Cerebellar nuclear complex (tissue), 1 donor: ENCODE data around the gene PSAPL1.

Source experiments
- DNase-seq, 2 experiments: peaks; one replicate each; lab custom pipeline; 2025; lab: John Stamatoyannopoulos, UW

The PSAPL1 gene, protein sequence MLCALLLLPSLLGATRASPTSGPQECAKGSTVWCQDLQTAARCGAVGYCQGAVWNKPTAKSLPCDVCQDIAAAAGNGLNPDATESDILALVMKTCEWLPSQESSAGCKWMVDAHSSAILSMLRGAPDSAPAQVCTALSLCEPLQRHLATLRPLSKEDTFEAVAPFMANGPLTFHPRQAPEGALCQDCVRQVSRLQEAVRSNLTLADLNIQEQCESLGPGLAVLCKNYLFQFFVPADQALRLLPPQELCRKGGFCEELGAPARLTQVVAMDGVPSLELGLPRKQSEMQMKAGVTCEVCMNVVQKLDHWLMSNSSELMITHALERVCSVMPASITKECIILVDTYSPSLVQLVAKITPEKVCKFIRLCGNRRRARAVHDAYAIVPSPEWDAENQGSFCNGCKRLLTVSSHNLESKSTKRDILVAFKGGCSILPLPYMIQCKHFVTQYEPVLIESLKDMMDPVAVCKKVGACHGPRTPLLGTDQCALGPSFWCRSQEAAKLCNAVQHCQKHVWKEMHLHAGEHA

GRCh38 chr4:7434766-7435150 is at the start of gene PSAPL1:
TSS of gene PSAPL1 (minus strand) at chr4:7434930. CDS start at chr4:7434879, 51 bp downstream.
- DNase-seq, result no peak

DNA sequence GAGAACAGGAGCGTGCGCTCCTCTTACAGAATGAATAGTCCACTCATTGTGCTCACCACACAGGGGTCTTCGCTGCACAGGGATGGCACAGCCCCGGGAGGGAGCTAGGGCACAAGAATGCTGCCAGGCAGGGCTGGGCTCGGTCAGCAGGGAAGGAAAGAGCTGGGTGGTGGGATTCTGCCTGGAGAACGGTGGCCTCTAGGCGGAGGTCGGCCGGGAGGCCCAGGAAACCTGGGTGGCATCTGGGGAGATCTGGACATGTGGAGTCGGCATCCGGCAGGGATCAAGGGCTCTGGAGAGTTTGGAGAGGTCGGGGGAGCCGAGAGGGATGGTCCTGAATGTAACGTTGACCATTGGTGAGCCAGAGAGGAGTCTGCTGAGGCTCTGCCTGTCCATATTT is 46.5 kb upstream of the PSAPL1 start:
- no peak for DNase-seq

DNA sequence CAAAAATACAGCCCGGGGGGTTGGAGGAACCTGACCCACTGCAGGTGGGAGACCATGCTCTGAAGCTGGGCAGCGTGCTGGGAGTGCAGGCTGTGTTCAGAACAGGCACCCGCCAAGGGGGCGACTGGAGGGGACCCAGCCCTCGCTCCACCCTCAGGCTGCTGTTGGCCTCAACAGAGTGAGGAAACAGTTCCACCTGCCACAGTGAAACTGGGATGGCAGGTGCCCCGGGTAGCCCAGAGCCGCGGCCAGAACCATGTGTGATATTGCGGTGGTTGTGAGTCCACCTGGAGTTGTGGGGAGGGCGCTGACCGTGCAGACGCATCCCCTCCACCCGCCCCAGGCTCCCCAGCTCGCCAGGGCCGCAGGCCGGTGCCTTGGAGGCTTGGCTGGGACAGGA is 45.7 kb upstream of the PSAPL1 start:
- DNase-seq, result no peak

GRCh38 chr4:7478665-7479064 is 43.9 kb upstream of the PSAPL1 start:
- no peak for DNase-seq

GRCh38 chr4:7477695-7478094 is 43.0 kb upstream of the PSAPL1 start:
- DNase-seq, result no peak

- DNase-seq, result no peak
These were observed 42.1 kb upstream of the PSAPL1 start for GRCh38 chr4:7476820-7477219.

DNA sequence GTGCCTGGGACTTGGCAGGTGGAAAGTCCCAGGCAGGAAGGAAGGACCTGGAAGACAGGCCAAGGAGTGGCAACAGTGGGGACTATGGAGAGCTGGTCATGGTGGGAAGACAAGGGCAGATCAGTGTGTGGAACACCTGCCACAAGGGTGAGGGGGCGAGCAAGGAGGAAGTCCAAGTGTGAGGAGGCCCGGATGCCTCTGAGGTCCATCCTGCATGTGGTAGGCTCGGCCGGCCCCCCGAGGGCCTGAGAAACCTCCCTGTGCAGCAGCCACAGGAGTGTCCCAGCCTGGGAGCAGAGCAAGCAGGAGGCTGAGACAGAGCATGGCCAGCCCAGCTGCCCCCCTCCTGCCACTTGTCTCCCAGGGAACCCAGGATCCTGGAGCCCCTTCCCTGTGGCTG is 40.5 kb upstream of the PSAPL1 start:
- DNase-seq, result no peak

DNA sequence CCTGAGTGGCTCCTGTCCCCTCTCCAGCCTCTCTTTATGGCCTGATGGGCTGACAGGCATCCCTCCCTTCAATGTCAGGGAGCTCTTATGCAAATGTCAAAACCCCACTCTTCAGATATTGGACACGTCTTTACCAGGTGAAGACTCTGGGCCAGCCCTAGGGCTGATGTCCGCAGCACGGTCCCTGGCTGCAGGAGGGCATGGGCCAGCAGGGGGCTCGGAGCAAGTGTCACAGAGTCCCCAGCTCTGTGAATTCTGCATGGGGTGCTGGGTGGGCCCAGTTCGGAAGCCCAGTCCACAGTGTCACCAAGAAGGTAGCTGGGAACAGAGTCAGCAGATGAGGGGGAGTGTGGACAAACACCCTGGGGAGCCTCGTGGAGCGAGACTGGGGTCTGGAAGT is 39.6 kb upstream of the PSAPL1 start:
- DNase-seq, result no peak

GRCh38 chr4:7473081-7473480 is 38.4 kb upstream of the PSAPL1 start:
- no peak for DNase-seq

DNA sequence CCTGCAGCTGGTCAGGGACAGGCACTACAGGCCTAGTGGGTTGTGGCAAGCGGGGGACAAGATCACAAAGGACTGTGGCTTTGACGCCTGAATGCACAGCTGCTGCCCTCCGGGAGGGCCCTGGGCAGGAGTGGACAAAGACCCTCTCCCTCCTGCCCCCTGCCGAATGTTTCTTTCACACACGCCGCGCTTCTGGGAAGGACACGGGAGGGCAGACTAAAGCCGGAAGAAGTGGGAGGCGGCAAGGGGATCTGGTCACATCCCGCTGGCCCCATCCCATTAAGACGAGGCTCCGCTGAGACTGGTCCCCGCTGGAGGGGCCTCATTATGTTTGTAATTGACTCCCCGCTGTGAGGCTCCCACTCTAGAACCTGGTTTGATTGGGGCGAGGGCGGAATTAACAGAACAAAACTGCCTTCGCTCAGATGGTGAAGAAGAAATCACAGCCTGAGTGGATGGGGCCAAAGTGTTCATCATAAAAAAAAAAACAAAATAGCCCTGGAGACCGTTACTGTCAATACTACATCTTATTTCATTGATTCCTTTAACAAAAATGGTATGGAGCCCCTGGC is 37.8 kb upstream of the PSAPL1 start:
- no peak for DNase-seq

DNA sequence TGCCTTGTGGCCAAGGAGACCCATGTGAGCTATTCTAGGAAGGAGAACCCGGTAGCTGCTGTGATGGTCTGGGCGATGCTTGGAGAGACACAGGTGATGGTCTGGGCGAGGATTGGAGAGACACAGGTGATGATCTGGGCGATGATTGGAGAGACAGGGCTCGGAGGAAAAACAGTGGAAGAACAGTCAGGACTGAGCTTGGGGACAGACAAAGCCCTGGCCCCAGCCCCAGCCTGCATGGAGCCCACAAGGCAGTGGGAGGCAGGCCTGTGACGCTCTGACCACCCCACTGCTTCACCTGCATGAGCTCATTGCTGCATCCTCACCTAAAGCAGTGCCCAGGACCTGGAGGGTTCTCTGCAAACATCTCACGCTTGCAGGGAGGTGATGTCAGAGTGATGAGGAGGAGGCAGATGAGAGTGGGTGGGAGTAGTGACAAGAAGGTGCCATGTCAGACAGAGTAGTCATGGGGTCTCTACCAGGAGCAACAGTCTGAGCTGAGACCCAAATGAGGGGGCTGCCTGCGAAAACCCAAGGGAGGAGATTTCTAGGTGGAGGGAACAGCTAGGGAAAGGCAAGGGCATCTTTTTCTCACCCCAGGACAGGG is 35.9 kb upstream of the PSAPL1 start:
- no peak for DNase-seq

DNA sequence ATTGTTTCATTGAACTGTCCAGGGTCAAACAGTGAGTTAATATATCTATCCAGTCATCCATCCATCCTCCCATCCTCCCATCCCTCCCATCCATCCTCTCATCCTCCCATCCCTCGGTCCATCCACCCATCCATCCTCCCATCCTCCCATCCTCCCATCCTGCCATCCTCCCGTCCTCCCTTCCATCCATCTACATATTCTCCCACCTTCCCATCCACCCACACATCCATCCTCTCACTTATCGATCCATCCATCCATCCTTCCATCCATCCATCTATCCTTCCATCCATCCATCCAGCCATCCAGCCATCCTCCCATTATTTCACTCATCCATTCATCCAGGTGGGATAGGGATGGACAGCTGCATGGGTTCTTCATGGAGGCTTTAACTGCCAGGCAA is 35.4 kb upstream of the PSAPL1 start:
- DNase-seq, result no peak

- no peak for DNase-seq
These were observed 34.3 kb upstream of the PSAPL1 start for GRCh38 chr4:7469023-7469422.

DNA sequence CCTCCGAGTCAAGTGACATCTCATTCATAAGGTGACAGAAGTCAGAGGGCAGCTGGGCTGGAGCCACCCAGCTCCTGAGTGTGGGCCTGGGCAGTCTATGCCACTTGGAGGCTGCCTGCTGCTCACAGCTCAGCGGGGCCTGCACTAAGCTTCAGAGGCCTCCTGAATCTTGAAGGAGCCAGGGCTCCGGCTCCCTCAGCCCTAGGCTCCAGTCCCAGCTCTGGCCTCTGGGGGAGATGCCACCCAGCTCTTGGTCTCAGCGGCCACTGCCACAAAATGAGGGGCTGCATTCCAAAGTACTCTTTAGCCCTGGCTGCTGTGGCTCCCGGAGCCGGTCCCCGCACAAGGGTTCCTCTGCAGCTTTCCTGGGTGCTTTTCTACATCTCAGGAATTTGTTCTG is 32.7 kb upstream of the PSAPL1 start:
- DNase-seq, result no peak

DNA sequence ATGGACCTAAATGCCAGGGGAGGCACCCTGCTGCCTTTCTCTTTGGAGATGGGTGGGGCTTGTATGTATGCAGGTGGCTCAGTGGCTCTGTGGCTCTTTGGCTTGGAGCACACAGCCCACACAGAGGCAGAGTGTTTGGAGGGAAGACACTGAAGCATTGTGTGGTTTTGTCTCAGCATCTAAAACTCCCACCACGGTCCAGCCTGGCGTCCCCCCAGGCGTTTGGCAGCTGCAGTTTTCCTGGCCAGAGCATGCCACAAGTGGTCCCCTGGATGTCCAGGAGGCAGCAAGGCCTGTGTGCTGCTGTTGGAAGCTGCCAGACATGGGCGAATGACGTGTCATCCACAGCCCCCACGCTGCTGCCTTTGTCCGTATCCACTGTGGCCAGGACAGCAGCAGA is 32.2 kb upstream of the PSAPL1 start:
- no peak for DNase-seq

GRCh38 chr4:7466215-7466614 is 31.5 kb upstream of the PSAPL1 start:
- no peak for DNase-seq

- DNase-seq, result no peak
These were observed 30.3 kb upstream of the PSAPL1 start for GRCh38 chr4:7465017-7465416.

DNA sequence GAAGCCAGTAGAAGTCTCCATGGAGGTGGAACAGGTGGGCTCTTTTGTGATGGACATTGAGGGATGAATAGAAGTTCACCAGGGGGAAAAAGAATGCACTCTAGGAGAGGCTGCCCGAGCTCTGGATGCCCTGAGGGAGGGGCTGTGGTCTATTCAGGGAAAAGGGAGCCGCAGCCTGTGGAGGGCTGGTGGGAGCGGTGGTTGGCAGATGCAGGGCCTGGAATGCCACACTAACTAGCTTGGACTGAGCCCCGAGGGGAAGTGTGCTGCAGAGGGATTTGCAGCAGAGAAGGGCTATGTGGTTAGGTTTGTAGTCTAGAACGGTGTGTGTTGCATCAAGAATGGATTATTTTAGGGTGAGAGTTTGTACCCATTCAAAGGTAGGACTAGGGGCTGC is 29.5 kb upstream of the PSAPL1 start:
- DNase-seq, result no peak

- DNase-seq, result no peak
These were observed 29.0 kb upstream of the PSAPL1 start for GRCh38 chr4:7463566-7464258.

GRCh38 chr4:7462509-7462971 is 27.8 kb upstream of the PSAPL1 start:
- peak in 1 of 2 experiments; percentile 1 for DNase-seq

DNA sequence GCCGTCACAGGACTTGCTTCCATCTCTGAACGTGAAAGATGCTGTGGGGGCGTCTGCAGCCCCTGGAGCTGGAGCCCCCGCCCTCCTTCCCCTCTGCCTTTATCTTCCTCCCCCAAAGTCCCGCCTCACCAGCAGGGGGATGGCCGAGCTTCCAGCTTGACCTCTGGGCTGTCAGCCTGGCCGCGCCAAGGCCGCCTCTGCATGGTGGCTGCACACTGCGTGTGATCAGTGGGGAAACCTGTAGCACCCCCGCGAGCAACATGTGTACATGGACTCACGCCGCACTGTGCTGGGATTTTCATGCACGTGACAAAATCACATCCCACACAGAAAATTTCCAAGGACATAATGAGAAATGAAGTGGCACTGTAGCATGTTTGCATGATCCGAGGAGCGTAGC is 26.5 kb upstream of the PSAPL1 start:
- no peak for DNase-seq

DNA sequence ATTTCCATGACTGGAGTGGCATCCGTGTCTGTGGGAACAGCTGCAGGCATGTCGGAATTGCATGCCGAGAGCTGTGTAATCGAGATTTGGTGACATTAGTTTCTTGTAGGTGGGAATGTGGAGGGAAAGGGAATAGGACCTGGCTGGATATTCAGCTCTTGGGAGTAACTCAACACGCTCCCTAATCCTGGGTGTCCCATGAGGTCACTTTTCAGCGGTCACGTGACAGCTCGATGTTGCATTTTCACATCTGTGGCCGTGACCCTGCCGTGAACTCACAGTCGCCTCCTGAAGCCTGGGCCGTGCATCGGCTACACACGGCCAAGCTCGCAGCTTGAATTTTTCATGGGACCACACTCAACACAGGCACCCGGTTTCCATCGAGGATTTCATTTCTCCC is 25.8 kb upstream of the PSAPL1 start:
- DNase-seq, result no peak

DNA sequence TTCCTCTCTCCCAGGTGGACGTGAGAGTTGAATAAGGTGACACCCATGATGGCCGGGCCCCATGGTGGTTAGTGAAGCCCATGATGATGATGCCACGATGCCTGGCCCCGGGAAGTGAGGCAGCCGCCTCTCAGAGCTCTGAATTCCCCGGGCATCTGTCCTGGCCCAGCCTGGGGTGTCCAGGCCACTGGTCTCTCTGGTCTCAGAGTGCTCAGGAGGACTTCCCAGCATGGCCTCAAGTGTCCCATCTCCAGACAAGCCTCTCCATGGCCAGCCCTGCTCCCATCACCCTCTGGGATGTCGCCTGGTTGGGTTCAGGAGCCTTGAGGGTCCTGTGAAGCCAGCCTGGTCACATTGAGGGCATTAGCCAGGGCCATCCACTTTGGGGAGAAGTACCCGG is 24.7 kb upstream of the PSAPL1 start:
- DNase-seq, result no peak
